GM21367 (cell line): ENCODE measurements around the gene UBE2A.

Experiments
- ATAC-seq: cut with Tn5 transposase; IDR thresholded peaks from one replicate; pipeline ENCODE4 v1.9.1; 2021; ENCODE audit not compliant: unreplicated experiment

UBE2A gene

GRCh38 chrX:119606280-119607017 lies 32.1 kb downstream of the UBE2A start, which contains the start of gene NKRF:
TSS of gene NKRF (minus strand) at chrX:119606424.
- peak; percentile 78 for ATAC-seq

GRCh38 chrX:119607018-119607389 lies 32.6 kb downstream of the UBE2A start:
- no peak for ATAC-seq

GRCh38 chrX:119614776-119615175 lies 40.4 kb downstream of the UBE2A start:
- no peak for ATAC-seq

GRCh38 chrX:119617517-119618164 lies 43.3 kb downstream of the UBE2A start:
- ATAC-seq: peak; percentile 47

- no peak for ATAC-seq
These were observed 44.1 kb downstream of the UBE2A start for GRCh38 chrX:119618439-119618838.

- no peak for ATAC-seq
These were observed 48.2 kb downstream of the UBE2A start for GRCh38 chrX:119622356-119623232.

- ATAC-seq: no peak
These were observed 50.1 kb downstream of the UBE2A start for GRCh38 chrX:119624417-119624816.

GRCh38 chrX:119624951-119625668 lies 50.7 kb downstream of the UBE2A start:
- no peak for ATAC-seq

- no peak for ATAC-seq
These were observed 51.5 kb downstream of the UBE2A start for GRCh38 chrX:119625843-119626242.
